Kidney glomerular epithelial cell (primary cell): Measurements from ENCODE around the gene AMOTL1.

ENCODE experiments used
- DNase-seq: peaks from one replicate; lab custom pipeline; 2025; lab: John Stamatoyannopoulos, UW

AMOTL1 gene

GRCh38 chr11:94925422-94926270 is 157.5 kb downstream of the AMOTL1 start:
- DNase-seq, result peak; percentile 86

GRCh38 chr11:94926271-94926625 is 158.1 kb downstream of the AMOTL1 start:
- DNase-seq, result no peak
